Measurements from ENCODE around the gene COG7.

GRCh38 chr16:23420011-23420410, 33.0 kb downstream of the COG7 start:
- TF ChIP-seq, protein P1, sequence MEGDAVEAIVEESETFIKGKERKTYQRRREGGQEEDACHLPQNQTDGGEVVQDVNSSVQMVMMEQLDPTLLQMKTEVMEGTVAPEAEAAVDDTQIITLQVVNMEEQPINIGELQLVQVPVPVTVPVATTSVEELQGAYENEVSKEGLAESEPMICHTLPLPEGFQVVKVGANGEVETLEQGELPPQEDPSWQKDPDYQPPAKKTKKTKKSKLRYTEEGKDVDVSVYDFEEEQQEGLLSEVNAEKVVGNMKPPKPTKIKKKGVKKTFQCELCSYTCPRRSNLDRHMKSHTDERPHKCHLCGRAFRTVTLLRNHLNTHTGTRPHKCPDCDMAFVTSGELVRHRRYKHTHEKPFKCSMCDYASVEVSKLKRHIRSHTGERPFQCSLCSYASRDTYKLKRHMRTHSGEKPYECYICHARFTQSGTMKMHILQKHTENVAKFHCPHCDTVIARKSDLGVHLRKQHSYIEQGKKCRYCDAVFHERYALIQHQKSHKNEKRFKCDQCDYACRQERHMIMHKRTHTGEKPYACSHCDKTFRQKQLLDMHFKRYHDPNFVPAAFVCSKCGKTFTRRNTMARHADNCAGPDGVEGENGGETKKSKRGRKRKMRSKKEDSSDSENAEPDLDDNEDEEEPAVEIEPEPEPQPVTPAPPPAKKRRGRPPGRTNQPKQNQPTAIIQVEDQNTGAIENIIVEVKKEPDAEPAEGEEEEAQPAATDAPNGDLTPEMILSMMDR (IDR thresholded peaks at IDR 0.05): no peak
- TF ChIP-seq POLR2AphosphoS5 (IDR thresholded peaks at IDR 0.05): no peak

All from breast epithelium (tissue), 3 donors.